AG10803 (cell line): ENCODE measurements around the gene CRABP2.

ENCODE experiments used
- DNase-seq: peaks from one replicate; pipeline ENCODE4 v3.0.0; 2010; ENCODE audit warnings: low read depth
- H3K4me3 ChIP-seq: 2 replicates; pipeline ENCODE4 v1.5.1; 2011; ENCODE audit warnings: mild to moderate bottlenecking, low read length, control low read depth
- TF ChIP-seq, protein P1 (sequence below): conservative IDR thresholded peaks from 2 replicates; pipeline ENCODE4 v1.5.1; 2011; ENCODE audit warnings: mild to moderate bottlenecking, low read length, control low read depth, inconsistent platforms

Gene CRABP2

DNA sequence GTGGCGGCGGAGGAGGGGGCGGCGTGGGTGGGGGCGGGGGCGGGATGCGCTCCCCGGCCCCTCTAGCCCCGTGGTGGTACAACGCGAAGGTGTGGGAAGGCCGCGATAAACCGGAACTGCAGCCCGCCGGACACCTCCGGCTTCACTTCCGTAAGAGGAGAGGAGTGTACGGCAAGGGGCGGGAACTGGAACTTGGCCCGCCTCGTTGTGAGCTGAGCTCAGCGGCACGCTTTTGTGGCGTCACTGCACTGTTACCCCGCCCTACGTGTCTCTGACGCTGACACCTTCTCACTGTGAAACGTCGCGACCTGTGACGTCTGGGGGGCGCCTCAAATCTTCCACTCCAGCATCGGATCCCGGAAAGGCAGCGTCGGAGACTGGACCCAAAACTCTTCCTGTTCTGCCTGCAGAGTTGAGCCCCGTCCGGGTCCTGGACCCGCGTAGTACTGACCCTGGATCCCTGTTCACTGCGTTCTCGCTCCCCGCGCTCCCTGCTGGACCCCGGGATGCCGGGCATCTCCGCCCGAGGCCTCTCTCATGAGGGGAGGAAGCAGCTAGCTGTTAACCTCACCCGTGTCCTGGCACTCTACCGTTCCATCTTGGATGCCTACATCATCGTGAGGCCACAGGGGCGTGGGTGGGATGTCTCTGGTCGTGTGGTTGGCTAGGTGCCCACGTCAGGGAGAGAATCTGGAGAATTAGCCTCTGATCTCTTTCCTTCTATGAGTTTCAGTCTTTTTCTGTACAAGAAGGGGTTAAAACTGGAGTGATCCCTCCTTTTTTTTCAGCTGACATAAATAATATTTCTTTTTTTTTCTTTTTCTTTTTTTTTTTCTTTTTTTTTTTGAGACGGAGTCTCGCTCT is 23.4 kb upstream of the CRABP2 start, which contains the start of gene ISG20L2:
TSS of gene ISG20L2 (minus strand) at position 168 of the 864 bp plus-strand sequence. CDS start 1,114 bp downstream, outside the sequence.
- TF ChIP-seq, protein P1, sequence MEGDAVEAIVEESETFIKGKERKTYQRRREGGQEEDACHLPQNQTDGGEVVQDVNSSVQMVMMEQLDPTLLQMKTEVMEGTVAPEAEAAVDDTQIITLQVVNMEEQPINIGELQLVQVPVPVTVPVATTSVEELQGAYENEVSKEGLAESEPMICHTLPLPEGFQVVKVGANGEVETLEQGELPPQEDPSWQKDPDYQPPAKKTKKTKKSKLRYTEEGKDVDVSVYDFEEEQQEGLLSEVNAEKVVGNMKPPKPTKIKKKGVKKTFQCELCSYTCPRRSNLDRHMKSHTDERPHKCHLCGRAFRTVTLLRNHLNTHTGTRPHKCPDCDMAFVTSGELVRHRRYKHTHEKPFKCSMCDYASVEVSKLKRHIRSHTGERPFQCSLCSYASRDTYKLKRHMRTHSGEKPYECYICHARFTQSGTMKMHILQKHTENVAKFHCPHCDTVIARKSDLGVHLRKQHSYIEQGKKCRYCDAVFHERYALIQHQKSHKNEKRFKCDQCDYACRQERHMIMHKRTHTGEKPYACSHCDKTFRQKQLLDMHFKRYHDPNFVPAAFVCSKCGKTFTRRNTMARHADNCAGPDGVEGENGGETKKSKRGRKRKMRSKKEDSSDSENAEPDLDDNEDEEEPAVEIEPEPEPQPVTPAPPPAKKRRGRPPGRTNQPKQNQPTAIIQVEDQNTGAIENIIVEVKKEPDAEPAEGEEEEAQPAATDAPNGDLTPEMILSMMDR, result 0 out of 2 replicates have a peak, but pooled peaks have one; percentile 9
- H3K4me3 ChIP-seq, result peak within 1 kb of the TSS; percentile 100
- peak; percentile 97 for DNase-seq

DNA sequence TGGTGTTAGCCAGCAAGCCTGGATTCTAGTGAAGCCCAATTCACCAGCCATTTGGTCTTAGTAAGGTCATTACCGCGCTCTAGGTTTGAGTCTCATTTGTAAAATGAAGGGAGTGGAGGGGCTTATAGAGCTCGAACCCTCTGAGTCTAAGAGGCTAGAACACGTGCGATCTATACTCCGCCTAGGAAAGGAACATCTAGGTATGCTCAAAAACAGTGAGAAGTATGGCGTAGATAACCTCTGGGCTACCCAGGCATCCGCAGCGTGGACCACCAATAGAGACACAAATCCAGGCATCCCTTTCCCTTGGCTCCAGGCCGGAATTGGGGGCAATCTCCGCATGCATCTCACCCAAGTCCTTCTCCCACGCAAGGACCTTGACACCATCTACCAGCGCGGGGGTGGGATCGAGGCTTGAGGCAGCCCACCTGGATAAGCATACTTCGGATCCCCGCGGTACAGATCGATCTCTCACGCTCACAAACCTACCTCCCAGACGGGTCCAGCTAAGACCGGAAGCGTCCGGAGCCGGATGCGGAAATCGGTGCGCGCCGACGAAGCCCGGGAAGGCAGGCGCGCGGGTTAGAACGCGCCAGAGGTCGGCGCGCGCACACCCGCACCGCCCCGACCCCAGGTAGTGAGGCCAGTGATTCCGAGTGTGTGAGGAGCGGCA is 22.7 kb upstream of the CRABP2 start, which contains the start of gene METTL25B:
TSS of gene METTL25B (plus strand) at position 544 of the 673 bp plus-strand sequence. CDS start 636 bp downstream, outside the sequence.
- DNase-seq, result peak; percentile 75
- TF ChIP-seq, protein P1, result no peak
- peak within 1 kb of the TSS; percentile 100 for H3K4me3 ChIP-seq

DNA sequence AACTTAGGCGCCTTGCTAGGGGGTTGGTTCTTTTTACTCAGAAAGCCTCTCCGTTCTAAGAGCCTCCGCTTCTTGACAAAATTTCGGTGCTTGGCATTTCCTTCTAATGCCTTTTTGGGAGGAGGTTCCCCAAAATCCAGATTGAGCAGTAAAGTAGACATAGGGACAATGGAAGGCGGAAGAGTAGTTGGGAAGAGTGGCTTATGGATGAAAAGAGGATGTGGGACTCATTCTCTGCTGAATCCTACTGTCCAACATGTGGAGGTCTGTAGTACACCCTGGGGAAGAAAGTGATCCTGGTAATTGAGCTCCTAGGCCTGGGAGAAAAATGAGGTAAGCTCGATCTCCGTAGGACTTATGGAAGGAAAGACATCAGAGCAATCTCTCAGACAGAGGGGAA is 22.1 kb upstream of the CRABP2 start:
- DNase-seq, result no peak
- TF ChIP-seq, protein P1, result no peak
- H3K4me3 ChIP-seq, result peak overlapping the region; percentile 100

DNA sequence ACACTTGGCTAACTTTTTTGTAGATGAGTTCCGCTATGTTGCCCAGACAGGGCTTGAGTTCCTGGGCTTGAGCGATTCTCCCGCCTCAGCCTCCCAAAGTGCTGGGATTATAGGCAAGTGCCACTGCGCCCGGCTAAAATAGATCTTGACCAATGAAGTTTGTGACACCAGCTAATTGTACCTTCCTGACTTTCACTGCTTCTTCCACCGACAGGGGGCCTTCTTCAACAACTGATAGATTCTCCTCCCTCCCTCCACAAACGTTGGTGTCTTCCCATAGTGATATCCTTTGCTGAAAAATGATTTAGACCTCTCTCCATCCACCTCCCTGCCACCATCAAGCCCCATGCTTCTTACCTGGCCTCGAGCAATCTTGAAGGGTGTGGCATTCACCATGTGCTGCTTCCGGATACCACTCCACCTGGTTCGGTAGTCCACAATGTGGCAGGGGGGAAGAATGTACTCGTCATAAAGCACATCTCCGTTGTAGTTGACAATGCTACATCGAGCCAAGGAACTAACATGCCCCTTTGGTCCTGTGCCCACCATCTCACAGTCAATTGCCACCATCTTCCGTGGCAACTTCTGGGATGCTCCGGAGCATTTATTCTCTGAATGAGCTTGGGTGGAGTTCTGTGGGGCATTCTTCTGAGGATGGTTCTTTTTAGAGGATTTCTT is 21.3 kb upstream of the CRABP2 start:
- TF ChIP-seq, protein P1, result peak; percentile 80
- DNase-seq, result peak; percentile 74
- H3K4me3 ChIP-seq, result peak overlapping the region; percentile 100

DNA sequence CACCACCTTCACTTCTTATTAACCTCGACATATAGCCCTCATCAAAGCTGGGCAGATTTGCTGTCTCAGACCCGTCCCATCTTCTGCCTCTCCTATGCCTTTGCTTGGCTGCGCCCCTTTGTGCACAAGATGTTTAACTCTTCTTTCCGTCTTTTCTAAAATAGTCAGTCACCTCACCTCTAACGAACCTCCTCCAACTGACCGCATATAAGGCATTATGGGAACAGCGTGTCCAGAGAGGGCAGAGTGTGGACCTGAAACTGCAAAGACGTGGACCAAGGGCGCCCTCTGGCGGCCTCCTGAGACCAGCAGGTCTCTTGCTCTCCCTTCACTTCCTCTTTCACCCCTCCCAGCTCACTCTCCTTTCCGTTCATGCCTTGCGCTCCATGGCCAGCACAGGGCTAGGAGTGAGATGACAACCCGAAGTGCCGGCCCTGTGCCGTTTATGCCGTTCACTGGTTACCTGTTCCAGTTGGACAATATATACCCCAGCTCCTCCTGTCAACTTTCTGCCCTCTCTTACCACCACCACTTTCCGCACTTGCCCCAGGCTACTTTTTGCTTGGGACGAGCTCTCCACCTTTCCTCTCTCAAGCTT is 20.4 kb upstream of the CRABP2 start:
- TF ChIP-seq, protein P1, result peak; percentile 98
- DNase-seq, result peak; percentile 86
- H3K4me3 ChIP-seq, result peak overlapping the region; percentile 100

DNA sequence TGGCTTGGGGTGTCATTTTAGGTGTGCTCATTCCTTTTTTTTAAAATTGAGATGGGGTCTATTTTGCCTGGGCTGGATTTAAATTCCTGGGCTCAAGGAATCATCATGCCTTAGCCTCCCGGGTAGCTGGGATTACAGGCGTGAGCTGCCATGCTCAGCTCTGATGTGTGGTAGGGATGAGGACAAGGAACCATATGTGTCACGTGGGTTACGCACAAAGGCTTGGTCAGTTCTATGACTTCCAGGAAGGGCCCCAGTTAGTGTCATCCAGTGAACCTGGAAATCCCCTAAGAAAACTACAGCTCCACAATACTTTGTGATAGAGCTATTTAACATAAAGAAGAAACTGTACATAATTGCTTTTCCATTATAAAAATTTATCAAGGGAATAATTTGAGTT is 16.2 kb upstream of the CRABP2 start:
- TF ChIP-seq, protein P1, result no peak
- no peak overlapping the region for H3K4me3 ChIP-seq
- no peak for DNase-seq
